H1 (cell line): ENCODE measurements around the gene ANAPC7. TPM values are rescaled to one million over a fixed set of nuclear protein-coding genes. Genes with fewer than 3 reads are reported as not detected.

ENCODE experiments used
- CTCF ChIA-PET: fragments of 300-600 bp; sonication (Branson Sonifier 250); formaldehyde crosslinking; loops from one replicate; lab custom pipeline; 2021; ENCODE audit not compliant: partially characterized antibody; lab: Charles Lee
- POLR2A ChIA-PET: fragments of 300-600 bp; sonication (Branson Sonifier 250); formaldehyde crosslinking; loops from one replicate; lab custom pipeline; 2021; ENCODE audit warnings: inconsistent platforms; ENCODE audit not compliant: partially characterized antibody; lab: Charles Lee
- DNase-seq, 2 experiments: peaks; one replicate each; pipeline versions ENCODE4 v3.0.0 to v3.0.0-alpha.2; 2010 to 2022; ENCODE audit warnings: low spot score in 2 of 2, low read depth in 1 of 2, mixed read lengths in 1 of 2
- FAIRE-seq: peaks from 2 replicates; lab custom pipeline; 2011; peaks lifted over from hg19 to GRCh38; lab: Jason Lieb, UNC
- H2AFZ ChIP-seq: 2 replicates; pipeline ENCODE4 v1.8.1; 2012; ENCODE audit warnings: low read length, inconsistent platforms
- H2AK5ac ChIP-seq: 2 replicates; pipeline ENCODE4 v1.6.1; 2013; ENCODE audit warnings: low read depth, low read length
- H2BK120ac ChIP-seq: replicated peaks from 2 replicates; pipeline ENCODE3; 2013; ENCODE audit warnings: low read depth, low read length, inconsistent platforms
- H2BK12ac ChIP-seq: 2 replicates; pipeline ENCODE4 v1.6.1; 2013; ENCODE audit warnings: low read depth, low read length
- H2BK15ac ChIP-seq: 2 replicates; pipeline ENCODE4 v1.6.1; 2013; ENCODE audit warnings: low read length
- H2BK20ac ChIP-seq: 2 replicates; pipeline ENCODE4 v1.6.1; 2013; ENCODE audit warnings: low read length
- H2BK5ac ChIP-seq: 2 replicates; pipeline ENCODE4 v1.6.1; 2013; ENCODE audit warnings: low read depth, low read length
- H3K14ac ChIP-seq: 2 replicates; pipeline ENCODE4 v1.6.1; 2013; ENCODE audit warnings: inconsistent platforms; ENCODE audit not compliant: insufficient read length
- H3K18ac ChIP-seq: 2 replicates; pipeline ENCODE4 v1.6.1; 2013; ENCODE audit warnings: low read length; ENCODE audit errors: extremely low read depth
- H3K23ac ChIP-seq: 2 replicates; pipeline ENCODE4 v1.6.1; 2013; ENCODE audit warnings: inconsistent platforms; ENCODE audit not compliant: insufficient read length
- H3K23me2 ChIP-seq: 2 replicates; pipeline ENCODE4 v1.6.1; 2013; ENCODE audit warnings: low read depth, low read length
- H3K27ac ChIP-seq: 2 replicates; pipeline ENCODE4 v1.6.1; 2011; ENCODE audit warnings: low read depth, low read length, inconsistent platforms
- H3K27me3 ChIP-seq, 4 experiments: replicated peaks in 1 of 4; 1 replicate in 1 of 4; 2 replicates in 3 of 4; pipeline versions ENCODE4 v1.6.1 to v1.8.1; 2011 to 2013; ENCODE audit warnings: low read length in 3 of 4, mild to moderate bottlenecking in 3 of 4, inconsistent platforms in 2 of 4, mixed read lengths in 2 of 4, moderate library complexity in 1 of 4; ENCODE audit not compliant: control insufficient read depth in 3 of 4, insufficient read depth in 3 of 4; ENCODE audit errors: extremely low read depth in 1 of 4
- H3K36me3 ChIP-seq, 4 experiments: 2 replicates each; pipeline versions ENCODE4 v1.6.1 to v1.8.1; 2011 to 2013; ENCODE audit warnings: mild to moderate bottlenecking in 4 of 4, low read length in 3 of 4, moderate library complexity in 2 of 4, control low read depth in 1 of 4, inconsistent platforms in 1 of 4; ENCODE audit not compliant: insufficient read depth in 4 of 4, control insufficient read depth in 2 of 4
- H3K4ac ChIP-seq: replicated peaks from 2 replicates; pipeline ENCODE3; 2013; ENCODE audit warnings: low read length, low read depth, mixed read lengths, inconsistent platforms; ENCODE audit not compliant: insufficient read length
- H3K4me1 ChIP-seq, 4 experiments: replicated peaks in 1 of 4; 1 replicate in 1 of 4; 2 replicates in 3 of 4; pipeline versions ENCODE4 v1.6.1 to v1.8.1; 2011 to 2013; ENCODE audit warnings: low read length in 3 of 4, inconsistent platforms in 2 of 4, mixed read lengths in 1 of 4; ENCODE audit not compliant: insufficient read depth in 4 of 4, control insufficient read depth in 3 of 4
- H3K4me2 ChIP-seq, 2 experiments: 2 replicates each; pipeline versions ENCODE4 v1.6.1 to v1.8.1; 2011 to 2013; ENCODE audit warnings: low read depth in 2 of 2, low read length in 2 of 2, control low read depth in 1 of 2, inconsistent platforms in 1 of 2, mild to moderate bottlenecking in 1 of 2; ENCODE audit not compliant: insufficient read depth in 1 of 2
- H3K4me3 ChIP-seq, 4 experiments: fragments of 200-600, 300-600 bp in 1 of 4; sonication (generic), shearing (Covaris generic), sonication (Bioruptor Twin) in 1 of 4; 2 replicates each; pipeline versions ENCODE4 v1.5.1 to v1.8.1; 2011 to 2016; ENCODE audit warnings: low read length in 4 of 4, low read depth in 3 of 4, control low read depth in 2 of 4, inconsistent platforms in 2 of 4, mild to moderate bottlenecking in 2 of 4, mixed read lengths in 1 of 4, moderate library complexity in 1 of 4; ENCODE audit not compliant: insufficient read depth in 2 of 4; ENCODE audit errors: extremely low read depth in 1 of 4
- H3K56ac ChIP-seq: replicated peaks from 2 replicates; pipeline ENCODE3; 2013; ENCODE audit warnings: low read depth, mild to moderate bottlenecking, mixed read lengths, low read length, inconsistent platforms; ENCODE audit not compliant: insufficient read length
- H3K79me1 ChIP-seq: 2 replicates; pipeline ENCODE4 v1.6.1; 2013; ENCODE audit warnings: low read depth, low read length, control low read depth
- H3K79me2 ChIP-seq, 2 experiments: 2 replicates each; pipeline versions ENCODE4 v1.6.1 to v1.8.1; 2012 to 2013; ENCODE audit warnings: low read length in 2 of 2, mild to moderate bottlenecking in 2 of 2, inconsistent platforms in 1 of 2; ENCODE audit not compliant: insufficient read depth in 2 of 2, control insufficient read depth in 1 of 2
- H3K9ac ChIP-seq, 4 experiments: replicated peaks in 1 of 4; 1 replicate in 1 of 4; 2 replicates in 3 of 4; pipeline versions ENCODE4 v1.6.1 to v1.8.1; 2011 to 2013; ENCODE audit warnings: low read depth in 3 of 4, low read length in 3 of 4, control low read depth in 2 of 4, mild to moderate bottlenecking in 2 of 4, moderate library complexity in 2 of 4, inconsistent platforms in 1 of 4; ENCODE audit errors: extremely low read depth in 1 of 4
- H3K9me3 ChIP-seq, 2 experiments: 2 replicates each; pipeline versions ENCODE4 v1.6.1 to v1.8.1; 2012 to 2013; ENCODE audit warnings: mild to moderate bottlenecking in 2 of 2, moderate library complexity in 2 of 2, control low read depth in 1 of 2, inconsistent platforms in 1 of 2, low read depth in 1 of 2, low read length in 1 of 2, mixed read lengths in 1 of 2; ENCODE audit not compliant: insufficient read depth in 2 of 2
- H4K20me1 ChIP-seq, 2 experiments: replicated peaks in 1 of 2; 2 replicates each; pipeline versions ENCODE3 to v1.8.1; 2011 to 2013; ENCODE audit warnings: inconsistent platforms in 2 of 2, low read length in 2 of 2, mild to moderate bottlenecking in 1 of 2; ENCODE audit not compliant: insufficient read depth in 2 of 2, control insufficient read depth in 1 of 2
- H4K5ac ChIP-seq: 2 replicates; pipeline ENCODE4 v1.6.1; 2013; ENCODE audit warnings: low read length, low read depth, mixed read lengths, inconsistent platforms; ENCODE audit not compliant: insufficient read length
- H4K8ac ChIP-seq: 2 replicates; pipeline ENCODE4 v1.8.0; 2013; ENCODE audit warnings: mild to moderate bottlenecking, moderate library complexity, low read length, inconsistent platforms; ENCODE audit not compliant: insufficient read depth; ENCODE audit errors: extremely low read depth
- H4K91ac ChIP-seq: replicated peaks from 2 replicates; pipeline ENCODE3; 2013; ENCODE audit warnings: low read length, mixed read lengths, inconsistent platforms; ENCODE audit not compliant: insufficient read length
- BRCA1 ChIP-seq: IDR thresholded peaks from 2 replicates; pipeline ENCODE4 v1.6.1; 2012; ENCODE audit warnings: low read depth, low read length, improper control_type of control experiment
- RBBP5 ChIP-seq: IDR thresholded peaks from 2 replicates; pipeline ENCODE4 v1.7.1; 2012; ENCODE audit warnings: low read depth, mild to moderate bottlenecking, inconsistent platforms, low read length, moderate library complexity, borderline replicate concordance
- WGBS, 2 experiments: shearing (Covaris generic) in 1 of 2; methylation state at CpG; one replicate each; pipeline versions ENCODE4 v1.1.6 to v1.1.7; 2013 to 2015; ENCODE audit warnings: low lambda C conversion rate in 2 of 2, mixed read lengths in 2 of 2, inconsistent platforms in 1 of 2, low coverage in 1 of 2, missing lambda C conversion rate in 1 of 2; ENCODE audit not compliant: insufficient replicate concordance in 2 of 2, insufficient coverage in 1 of 2, insufficient read length in 1 of 2; ENCODE audit errors: extremely low coverage in 1 of 2, missing lambda C conversion rate in 1 of 2; 5-methylcytosine and 5-hydroxymethylcytosine counted together
- polyA plus RNA-seq, 7 experiments: library from polyadenylated mRNA; depleted of rRNA in 3 of 7; stranded (reverse) in 5 of 7; unstranded in 2 of 7; fragments of >200 nt in 5 of 7; fragments of 200-250 nt in 2 of 7; gene quantifications; 1 replicate in 5 of 7; 2 replicates in 1 of 7; 4 replicates in 1 of 7; pipeline versions ENCODE4 v1.2.1 to v1.2.3, GENCODE V29; 2011 to 2013; ENCODE audit warnings: missing spikeins in 2 of 7, mixed read lengths in 2 of 7
- total RNA-seq: library from RNA; stranded (reverse); fragmentation: NEBNext Ultra II Directional; extraction: Animal tissue kit (Norgen Biotek cat#: 25700); gene quantifications from 2 replicates; pipeline ENCODE4 v1.2.1, GENCODE V29; 2021

The ANAPC7 gene
- total and polyA plus RNA-seq, 2 of the 8 experiments (the other 6 are each of a cell fraction or from before 2014, with no cell fraction given), result 72.8 to 105 TPM

GRCh38 chr12:110436231-110436630, 32.7 kb upstream of the ANAPC7 start:
- Histone ChIP-seq H2BK12ac (no peak overlapping the region), H3K4ac (no peak overlapping the region), H3K27me3 (no peaks in the 10 kb centered on the region), H3K18ac (no peak overlapping the region), H3K79me1 (no peaks in the 10 kb centered on the region), H3K23ac (no peak overlapping the region), H4K91ac (no peak overlapping the region), H2AFZ (no peak overlapping the region), H2BK5ac (no peak overlapping the region), H4K20me1 (no peaks in the 10 kb centered on the region), H4K5ac (no peak overlapping the region), H3K4me1 (no peaks in the 10 kb centered on the region), H3K9me3 (no peaks in the 10 kb centered on the region), H2BK20ac (no peak overlapping the region), H3K56ac (no peak overlapping the region), H3K4me2 (no peak overlapping the region), H2BK15ac (no peak overlapping the region), H3K4me3 (no peak overlapping the region), H3K27ac (no peak overlapping the region), H3K9ac (no peak overlapping the region), H3K79me2 (no peaks in the 10 kb centered on the region), H3K23me2 (no peaks in the 10 kb centered on the region), H4K8ac (no peak overlapping the region), H2AK5ac (no peak overlapping the region), H3K14ac (no peak overlapping the region), H2BK120ac (no peak overlapping the region), H3K36me3 (peaks cover 3 to 32% (median 21%) of the 10 kb centered on the region in 4 experiments)
- CTCF ChIA-PET, result no interaction called here
- TF ChIP-seq RBBP5 (no peak), BRCA1 (no peak)
- POLR2A ChIA-PET, result no interaction called here
- WGBS, 2 experiments, result 91% methylated on average over 2 of the region's 2 CpGs; no CpG with 5 or more reads in 1 of the 2 experiments
- DNase-seq, result no peak
- FAIRE-seq, result no peak
